GM23248 (cell line): Measurements from ENCODE around the gene ADK. TPM values are rescaled to one million over a fixed set of nuclear protein-coding genes. Genes with fewer than 3 reads are reported as not detected.

Source experiments
- DNase-seq: peaks from one replicate; pipeline ENCODE4 v3.0.0-alpha.2; 2015
- H2AFZ ChIP-seq: fragments of 200-600 bp; sonication (generic); 2 replicates; pipeline ENCODE4 v1.6.1; 2016; ENCODE audit warnings: antibody characterized with exemption
- H3F3A ChIP-seq: fragments of 200-600 bp; sonication (generic); 2 replicates; pipeline ENCODE4 v1.6.1; 2016; ENCODE audit warnings: mild to moderate bottlenecking, antibody characterized with exemption, mixed run types; ENCODE audit not compliant: insufficient read depth
- H3K27ac ChIP-seq: fragments of 200-600 bp; sonication (generic); 2 replicates; pipeline ENCODE4 v1.5.1; 2016; ENCODE audit warnings: mild to moderate bottlenecking
- H3K27me3 ChIP-seq: fragments of 200-600 bp; sonication (generic); replicated peaks from 2 replicates; pipeline ENCODE4 v1.6.1; 2016; ENCODE audit warnings: mild to moderate bottlenecking; ENCODE audit not compliant: insufficient read depth
- H3K36me3 ChIP-seq: fragments of 200-600 bp; sonication (generic); 2 replicates; pipeline ENCODE4 v1.6.1; 2016; ENCODE audit warnings: low read depth, mild to moderate bottlenecking
- H3K4me1 ChIP-seq: fragments of 200-600 bp; sonication (generic); 2 replicates; pipeline ENCODE4 v1.6.1; 2016; ENCODE audit warnings: mild to moderate bottlenecking; ENCODE audit not compliant: insufficient read depth
- H3K4me2 ChIP-seq: fragments of 200-600 bp; sonication (generic); one replicate; pipeline ENCODE4 v1.6.1; 2016; ENCODE audit warnings: mild to moderate bottlenecking; ENCODE audit not compliant: unreplicated experiment
- H3K4me3 ChIP-seq: fragments of 200-600 bp; sonication (generic); 2 replicates; pipeline ENCODE4 v1.5.1; 2016; ENCODE audit warnings: mild to moderate bottlenecking
- H3K79me2 ChIP-seq: fragments of 200-600 bp; sonication (generic); 2 replicates; pipeline ENCODE4 v1.6.1; 2016; ENCODE audit warnings: mild to moderate bottlenecking; ENCODE audit not compliant: insufficient read depth
- H3K9ac ChIP-seq: fragments of 200-600 bp; sonication (generic); 2 replicates; pipeline ENCODE4 v1.6.1; 2016; ENCODE audit warnings: mild to moderate bottlenecking
- H3K9me2 ChIP-seq: fragments of 200-600 bp; sonication (generic); 2 replicates; pipeline ENCODE4 v1.6.1; 2016; ENCODE audit warnings: mixed run types, mild to moderate bottlenecking, moderate library complexity; ENCODE audit not compliant: insufficient read depth
- H3K9me3 ChIP-seq: fragments of 200-600 bp; sonication (generic); one replicate; pipeline ENCODE4 v1.6.1; 2017; ENCODE audit warnings: low read depth
- H4K20me1 ChIP-seq: fragments of 200-600 bp; sonication (generic); 2 replicates; pipeline ENCODE4 v1.6.0; 2016; ENCODE audit not compliant: insufficient read depth
- EZH2 ChIP-seq: fragments of 200-600 bp; sonication (generic); IDR thresholded peaks from 2 replicates; pipeline ENCODE4 v1.6.1; 2018; ENCODE audit warnings: antibody characterized with exemption, mild to moderate bottlenecking; ENCODE audit not compliant: insufficient read depth, poor library complexity, severe bottlenecking
- EZH2phosphoT487 ChIP-seq: fragments of 200-600 bp; sonication (generic); IDR thresholded peaks from 2 replicates; pipeline ENCODE4 v1.6.1; 2018; ENCODE audit warnings: antibody characterized with exemption, moderate library complexity, mild to moderate bottlenecking, low read depth; ENCODE audit not compliant: insufficient read depth
- WGBS, 2 experiments: methylation state at CpG; one replicate each; pipeline ENCODE4 v1.1.6; 2015 to 2017; ENCODE audit warnings: low lambda C conversion rate in 2 of 2, low coverage in 1 of 2; ENCODE audit errors: missing lambda C conversion rate in 2 of 2; 5-methylcytosine and 5-hydroxymethylcytosine counted together
- in situ Hi-C: fragments of 300-500 bp; cut with MboI; formaldehyde crosslinking; loops from 2 replicates; pipeline ENCODE4 v1.15.0; 2020
- polyA plus RNA-seq: library from polyadenylated mRNA; unstranded; fragments of >200 nt; fragmentation: Nextera tagmentation; extraction: Ambion mirVana; gene quantifications from 2 replicates; pipeline ENCODE4 v1.2.1, GENCODE V29; 2016
- total RNA-seq: library from RNA; depleted of rRNA; stranded (reverse); fragments of >200 nt; shearing (Covaris generic); gene quantifications from 2 replicates; pipeline ENCODE4 v1.2.3, GENCODE V29; 2014

ADK gene
- total and polyA plus RNA-seq, 2 experiments from 2014 or later: 43.7 to 75.1 TPM

GRCh38 chr10:74419958-74420375, 268.9 kb downstream of the ADK start:
- WGBS, 2 experiments: 96 to 98% methylated on average over 2 of the region's 2 CpGs
- Histone ChIP-seq H4K20me1 (no peaks in the 10 kb centered on the region), H3K36me3 (no peaks in the 10 kb centered on the region), H3K4me1 (no peaks in the 10 kb centered on the region), H3K4me3 (no peak overlapping the region), H3K9me3 (no peaks in the 10 kb centered on the region), H2AFZ (no peak overlapping the region), H3K9me2 (no peaks in the 10 kb centered on the region), H3K9ac (no peak overlapping the region), H3K4me2 (no peak overlapping the region), H3K79me2 (no peaks in the 10 kb centered on the region), H3K27ac (no peak overlapping the region), H3F3A (no peaks in the 10 kb centered on the region), H3K27me3 (no peaks in the 10 kb centered on the region)
- TF ChIP-seq EZH2phosphoT487 (no peak), EZH2 (no peak)
- in situ Hi-C loops: no loop called here
- peak; percentile 51 for DNase-seq

GRCh38 chr10:74424565-74424964, 273.5 kb downstream of the ADK start:
- no peak overlapping the region for H3K4me2 ChIP-seq
- TF ChIP-seq EZH2 (no peak), EZH2phosphoT487 (no peak)
- no peaks in the 10 kb centered on the region for H4K20me1 ChIP-seq

GRCh38 chr10:74425456-74426001, 274.5 kb downstream of the ADK start:
- Histone ChIP-seq H3K4me2 (no peak overlapping the region), H2AFZ (no peak overlapping the region), H3K79me2 (no peaks in the 10 kb centered on the region), H3K36me3 (no peaks in the 10 kb centered on the region), H4K20me1 (no peaks in the 10 kb centered on the region), H3F3A (no peaks in the 10 kb centered on the region), H3K27ac (no peak overlapping the region), H3K4me3 (no peak overlapping the region), H3K4me1 (no peaks in the 10 kb centered on the region), H3K9me3 (no peaks in the 10 kb centered on the region), H3K9ac (no peak overlapping the region), H3K27me3 (no peaks in the 10 kb centered on the region), H3K9me2 (no peaks in the 10 kb centered on the region)
- in situ Hi-C loops: no loop called here
- no peak for DNase-seq
- TF ChIP-seq EZH2phosphoT487 (no peak), EZH2 (no peak)
- 98 to 100% methylated on average over 2 of the region's 2 CpGs for WGBS, 2 experiments

More at GRCh38 chr10:74424565-74424964, 273.5 kb downstream of the ADK start:
- H3K79me2 ChIP-seq: no peaks in the 10 kb centered on the region
- no peak overlapping the region for H3K4me3 ChIP-seq
- no peaks in the 10 kb centered on the region for H3K9me2 ChIP-seq
- no peak for DNase-seq
- H3K9me3 ChIP-seq: no peaks in the 10 kb centered on the region
- H3K4me1 ChIP-seq: no peaks in the 10 kb centered on the region
- H3F3A ChIP-seq: no peaks in the 10 kb centered on the region
- no peak overlapping the region for H2AFZ ChIP-seq
- no peaks in the 10 kb centered on the region for H3K36me3 ChIP-seq
- no peaks in the 10 kb centered on the region for H3K27me3 ChIP-seq
- 96 to 100% methylated on average over 1 of the region's 1 CpG for WGBS, 2 experiments
- H3K9ac ChIP-seq: no peak overlapping the region
- in situ Hi-C loops: no loop called here
- H3K27ac ChIP-seq: no peak overlapping the region

- no peaks in the 10 kb centered on the region for H3K9me2 ChIP-seq
- no peak for DNase-seq
- 98 to 99% methylated on average over 4 of the region's 4 CpGs for WGBS, 2 experiments
- no peak overlapping the region for H2AFZ ChIP-seq
- no peaks in the 10 kb centered on the region for H3K9me3 ChIP-seq
- H3K79me2 ChIP-seq: no peaks in the 10 kb centered on the region
- no peaks in the 10 kb centered on the region for H3K36me3 ChIP-seq
- H4K20me1 ChIP-seq: no peaks in the 10 kb centered on the region
- peaks cover 27% of the 10 kb centered on the region for H3F3A ChIP-seq
- H3K27ac ChIP-seq: no peak overlapping the region
- no peak overlapping the region for H3K4me3 ChIP-seq
- H3K4me2 ChIP-seq: no peak overlapping the region
- in situ Hi-C loops: no loop called here
- no peak overlapping the region for H3K9ac ChIP-seq
- no peak for TF ChIP-seq EZH2
- TF ChIP-seq EZH2phosphoT487: no peak
- peaks cover 26% of the 10 kb centered on the region for H3K4me1 ChIP-seq
- no peaks in the 10 kb centered on the region for H3K27me3 ChIP-seq
These were observed 280.8 kb downstream of the ADK start for GRCh38 chr10:74431816-74432215.
